ENCODE measurements around the gene WWC2. TPM values are rescaled to one million over a fixed set of nuclear protein-coding genes. Genes with fewer than 3 reads are reported as not detected.
A peak's percentile ranks its signal among the peaks of the same experiment; 100 is the strongest.

The WWC2 gene
- total and polyA plus RNA-seq, 5 donors from 2014 or later, result 0.14 to 0.51 (median 0.27) TPM; not detected in 1

- no peaks in the 10 kb centered on the region for H3K27me3 ChIP-seq (ENCODE audit: control insufficient read depth, insufficient read depth, low read length)
- H3K9me3 ChIP-seq (ENCODE audit: control insufficient read depth in 2 of 2, low read length in 2 of 2), result peaks cover 0 to 3% of the 10 kb centered on the region in 2 experiments
- H3K27me3 Mint-ChIP-seq, result no peaks in the 10 kb centered on the region
- no peak overlapping the region for H3K27ac Mint-ChIP-seq
- H3K27ac ChIP-seq (ENCODE audit: insufficient read depth, low read length, poor library complexity, severe bottlenecking), result no peak overlapping the region
- no peak overlapping the region for H3K4me3 Mint-ChIP-seq
- H3K36me3 ChIP-seq (ENCODE audit: control insufficient read depth, insufficient read depth, low read length), result no peaks in the 10 kb centered on the region
- no peak overlapping the region for H3K4me3 ChIP-seq (ENCODE audit: low read depth, low read length)
- no peak for ATAC-seq (ENCODE audit: low read depth in 2 of 2)
- no peak for DNase-seq
- no peaks in the 10 kb centered on the region for H3K4me1 Mint-ChIP-seq
- H3K4me1 ChIP-seq (ENCODE audit: control insufficient read depth, insufficient read depth, low read length, poor library complexity, severe bottlenecking), result no peaks in the 10 kb centered on the region
- no peaks in the 10 kb centered on the region for H3K36me3 Mint-ChIP-seq
- H3K9me3 Mint-ChIP-seq, result peaks cover 0 to 7% (median 1%) of the 10 kb centered on the region in 7 donors
These were observed 81.0 kb downstream of the WWC2 start for GRCh38 chr4:183180096-183180495.

- Histone ChIP-seq H3K27ac (ENCODE audit: insufficient read depth, low read length, poor library complexity, severe bottlenecking) (no peak overlapping the region), H3K4me1 (ENCODE audit: control insufficient read depth, insufficient read depth, low read length, poor library complexity, severe bottlenecking) (no peaks in the 10 kb centered on the region), H3K36me3 (ENCODE audit: control insufficient read depth, insufficient read depth, low read length) (no peaks in the 10 kb centered on the region), H3K9me3 (ENCODE audit: control insufficient read depth in 2 of 2, low read length in 2 of 2) (peaks cover 0 to 3% of the 10 kb centered on the region in 2 experiments), H3K27me3 (ENCODE audit: control insufficient read depth, insufficient read depth, low read length) (no peaks in the 10 kb centered on the region), H3K4me3 (ENCODE audit: low read depth, low read length) (no peak overlapping the region)
- Mint-ChIP-seq H3K27ac (no peak overlapping the region), H3K36me3 (no peaks in the 10 kb centered on the region), H3K27me3 (no peaks in the 10 kb centered on the region), H3K4me1 (no peaks in the 10 kb centered on the region), H3K9me3 (peaks cover 0 to 7% (median 1%) of the 10 kb centered on the region in 7 donors), H3K4me3 (no peak overlapping the region)
- DNase-seq (no peak), ATAC-seq (ENCODE audit: low read depth in 2 of 2) (no peak)
These were observed 81.6 kb downstream of the WWC2 start for GRCh38 chr4:183180621-183181020.

GRCh38 chr4:183181081-183181480 is 82.0 kb downstream of the WWC2 start:
- Mint-ChIP-seq H3K4me3 (no peak overlapping the region), H3K9me3 (peaks cover 0 to 7% (median 1%) of the 10 kb centered on the region in 7 donors), H3K27ac (no peak overlapping the region), H3K36me3 (no peaks in the 10 kb centered on the region), H3K4me1 (no peaks in the 10 kb centered on the region), H3K27me3 (no peaks in the 10 kb centered on the region)
- Histone ChIP-seq H3K27me3 (ENCODE audit: control insufficient read depth, insufficient read depth, low read length) (no peaks in the 10 kb centered on the region), H3K9me3 (ENCODE audit: control insufficient read depth in 2 of 2, low read length in 2 of 2) (peaks cover 0 to 3% of the 10 kb centered on the region in 2 experiments), H3K36me3 (ENCODE audit: control insufficient read depth, insufficient read depth, low read length) (no peaks in the 10 kb centered on the region), H3K4me3 (ENCODE audit: low read depth, low read length) (no peak overlapping the region), H3K27ac (ENCODE audit: insufficient read depth, low read length, poor library complexity, severe bottlenecking) (no peak overlapping the region), H3K4me1 (ENCODE audit: control insufficient read depth, insufficient read depth, low read length, poor library complexity, severe bottlenecking) (no peaks in the 10 kb centered on the region)
- DNase-seq, result no peak
- ATAC-seq (ENCODE audit: low read depth in 2 of 2), result no peak

GRCh38 chr4:183182873-183183725 is 84.0 kb downstream of the WWC2 start:
- Histone ChIP-seq H3K4me3 (ENCODE audit: low read depth, low read length) (no peak overlapping the region), H3K27ac (ENCODE audit: insufficient read depth, low read length, poor library complexity, severe bottlenecking) (no peak overlapping the region), H3K4me1 (ENCODE audit: control insufficient read depth, insufficient read depth, low read length, poor library complexity, severe bottlenecking) (no peaks in the 10 kb centered on the region), H3K36me3 (ENCODE audit: control insufficient read depth, insufficient read depth, low read length) (no peaks in the 10 kb centered on the region), H3K27me3 (ENCODE audit: control insufficient read depth, insufficient read depth, low read length) (peaks cover 4% of the 10 kb centered on the region), H3K9me3 (ENCODE audit: control insufficient read depth in 2 of 2, low read length in 2 of 2) (peaks cover 0 to 3% of the 10 kb centered on the region in 2 experiments)
- H3K4me1 Mint-ChIP-seq, result no peaks in the 10 kb centered on the region
- DNase-seq (no peak), ATAC-seq (ENCODE audit: low read depth in 2 of 2) (no peak)
- no peak overlapping the region for H3K4me3 Mint-ChIP-seq
- no peak overlapping the region for H3K27ac Mint-ChIP-seq
- H3K9me3 Mint-ChIP-seq, result peaks cover 0 to 7% (median 4%) of the 10 kb centered on the region in 7 donors
- H3K36me3 Mint-ChIP-seq, result no peaks in the 10 kb centered on the region
- H3K27me3 Mint-ChIP-seq, result peaks cover under 1% of the 10 kb centered on the region

- H3K4me3 Mint-ChIP-seq, result no peak overlapping the region
- peaks cover 4% of the 10 kb centered on the region for H3K27me3 ChIP-seq (ENCODE audit: control insufficient read depth, insufficient read depth, low read length)
- H3K4me1 ChIP-seq (ENCODE audit: control insufficient read depth, insufficient read depth, low read length, poor library complexity, severe bottlenecking), result no peaks in the 10 kb centered on the region
- no peak overlapping the region for H3K4me3 ChIP-seq (ENCODE audit: low read depth, low read length)
- H3K9me3 Mint-ChIP-seq, result peaks cover 0 to 7% (median 4%) of the 10 kb centered on the region in 7 donors
- H3K27ac Mint-ChIP-seq, result no peak overlapping the region
- no peaks in the 10 kb centered on the region for H3K4me1 Mint-ChIP-seq
- ATAC-seq (ENCODE audit: low read depth in 2 of 2) (no peak), DNase-seq (no peak)
- no peak overlapping the region for H3K27ac ChIP-seq (ENCODE audit: insufficient read depth, low read length, poor library complexity, severe bottlenecking)
- no peaks in the 10 kb centered on the region for H3K36me3 Mint-ChIP-seq
- peaks cover 0 to 3% of the 10 kb centered on the region in 2 experiments for H3K9me3 ChIP-seq (ENCODE audit: control insufficient read depth in 2 of 2, low read length in 2 of 2)
- peaks cover 4% of the 10 kb centered on the region for H3K27me3 Mint-ChIP-seq
- no peaks in the 10 kb centered on the region for H3K36me3 ChIP-seq (ENCODE audit: control insufficient read depth, insufficient read depth, low read length)
These were observed 85.0 kb downstream of the WWC2 start for GRCh38 chr4:183183906-183184535.

GRCh38 chr4:183185018-183185417 is 86.0 kb downstream of the WWC2 start:
- Mint-ChIP-seq H3K27ac (no peak overlapping the region), H3K9me3 (peaks cover 0 to 7% (median 3%) of the 10 kb centered on the region in 7 donors), H3K4me3 (no peak overlapping the region), H3K4me1 (no peaks in the 10 kb centered on the region), H3K36me3 (no peaks in the 10 kb centered on the region), H3K27me3 (peaks cover 8% of the 10 kb centered on the region)
- ATAC-seq (ENCODE audit: low read depth in 2 of 2) (no peak), DNase-seq (peak in 1 of 3 donors; percentile 2)
- Histone ChIP-seq H3K27me3 (ENCODE audit: control insufficient read depth, insufficient read depth, low read length) (peaks cover 4% of the 10 kb centered on the region), H3K27ac (ENCODE audit: insufficient read depth, low read length, poor library complexity, severe bottlenecking) (no peak overlapping the region), H3K36me3 (ENCODE audit: control insufficient read depth, insufficient read depth, low read length) (no peaks in the 10 kb centered on the region), H3K4me3 (ENCODE audit: low read depth, low read length) (no peak overlapping the region), H3K9me3 (ENCODE audit: control insufficient read depth in 2 of 2, low read length in 2 of 2) (peaks cover 0 to 3% of the 10 kb centered on the region in 2 experiments), H3K4me1 (ENCODE audit: control insufficient read depth, insufficient read depth, low read length, poor library complexity, severe bottlenecking) (no peaks in the 10 kb centered on the region)

GRCh38 chr4:183185559-183185958 is 86.5 kb downstream of the WWC2 start:
- no peaks in the 10 kb centered on the region for H3K36me3 ChIP-seq (ENCODE audit: control insufficient read depth, insufficient read depth, low read length)
- no peaks in the 10 kb centered on the region for H3K4me1 Mint-ChIP-seq
- peaks cover 0 to 7% (median 3%) of the 10 kb centered on the region in 7 donors for H3K9me3 Mint-ChIP-seq
- no peak overlapping the region for H3K4me3 ChIP-seq (ENCODE audit: low read depth, low read length)
- ATAC-seq (ENCODE audit: low read depth in 2 of 2), result no peak
- H3K36me3 Mint-ChIP-seq, result no peaks in the 10 kb centered on the region
- no peaks in the 10 kb centered on the region for H3K4me1 ChIP-seq (ENCODE audit: control insufficient read depth, insufficient read depth, low read length, poor library complexity, severe bottlenecking)
- peaks cover 8% of the 10 kb centered on the region for H3K27me3 Mint-ChIP-seq
- H3K9me3 ChIP-seq (ENCODE audit: control insufficient read depth in 2 of 2, low read length in 2 of 2), result peaks cover 0 to 3% of the 10 kb centered on the region in 2 experiments
- DNase-seq, result no peak
- peaks cover 4% of the 10 kb centered on the region for H3K27me3 ChIP-seq (ENCODE audit: control insufficient read depth, insufficient read depth, low read length)
- no peak overlapping the region for H3K27ac ChIP-seq (ENCODE audit: insufficient read depth, low read length, poor library complexity, severe bottlenecking)
- H3K27ac Mint-ChIP-seq, result peak overlapping the region in 1 of 3 donors; percentile 38
- H3K4me3 Mint-ChIP-seq, result no peak overlapping the region
